T-cell (primary cell): ENCODE results near the gene ACP4. TPM values are rescaled to one million over a fixed set of nuclear protein-coding genes. Genes with fewer than 3 reads are reported as not detected.
"Not testable (repeated sequence)": the region's sequence is repeated elsewhere in the genome, so short reads cannot be mapped to it uniquely, and the experiment has no call there.

ENCODE experiments used
- ATAC-seq, 4 experiments: fragments of 200-7000 bp in 3 of 4; fragments of 150-1000 bp in 1 of 4; cut with Tn5 transposase; replicated peaks in 1 of 4; 1 replicate in 3 of 4; 2 replicates in 1 of 4; pipeline ENCODE4 v1.10.0; 2021; ENCODE audit warnings: moderate library complexity in 3 of 4, mild to moderate bottlenecking in 2 of 4, moderate number of reproducible peaks in 1 of 4
- CTCF ChIA-PET, 2 donors: fragments of 300-600 bp; sonication (Branson Sonifier 250); formaldehyde crosslinking; loops; one replicate each; lab custom pipeline; 2022; ENCODE audit warnings: antibody characterized with exemption in 2 of 2; lab: Charles Lee
- POLR2A ChIA-PET, 2 donors: fragments of 300-600 bp; sonication (Branson Sonifier 250); formaldehyde crosslinking; loops; one replicate each; lab custom pipeline; 2022; ENCODE audit warnings: antibody characterized with exemption in 2 of 2; lab: Charles Lee
- DNase-seq, 35 experiments: peaks; one replicate each; pipeline versions ENCODE4 v3.0.0 to v3.0.0-alpha.2; 2013 to 2023
- H3K27ac ChIP-seq: one replicate; pipeline ENCODE4 v1.5.1; 2013; ENCODE audit warnings: low read length
- H3K27me3 ChIP-seq, 2 experiments: replicated peaks in 1 of 2; 1 replicate in 1 of 2; 2 replicates in 1 of 2; pipeline versions ENCODE4 v1.6.1 to v1.7.0; 2013; ENCODE audit warnings: low read length in 1 of 2, mixed read lengths in 1 of 2; ENCODE audit not compliant: control insufficient read depth in 2 of 2, insufficient read depth in 2 of 2; ENCODE audit errors: extremely low read depth in 1 of 2
- H3K36me3 ChIP-seq, 2 donors: 1 replicate in 1 of 2; 2 replicates in 1 of 2; pipeline versions ENCODE4 v1.6.1 to v1.7.0; 2013; ENCODE audit warnings: low read length in 1 of 2; ENCODE audit not compliant: control insufficient read depth in 2 of 2, insufficient read depth in 1 of 2; ENCODE audit errors: extremely low read depth in 1 of 2
- H3K4me1 ChIP-seq, 2 experiments: 1 replicate in 1 of 2; 2 replicates in 1 of 2; pipeline versions ENCODE4 v1.6.1 to v1.7.0; 2013; ENCODE audit warnings: low read length in 2 of 2, mixed read lengths in 1 of 2; ENCODE audit not compliant: insufficient read depth in 2 of 2, control insufficient read depth in 1 of 2; ENCODE audit errors: extremely low read depth in 1 of 2
- H3K4me3 ChIP-seq, 2 donors: 1 replicate in 1 of 2; 2 replicates in 1 of 2; pipeline versions ENCODE4 v1.5.1 to v1.7.0; 2013; ENCODE audit warnings: mild to moderate bottlenecking in 2 of 2, low read length in 1 of 2, moderate library complexity in 1 of 2; ENCODE audit not compliant: control insufficient read depth in 1 of 2; ENCODE audit errors: extremely low read depth in 1 of 2
- H3K9me3 ChIP-seq: 2 replicates; pipeline ENCODE4 v1.7.0; 2013
- H3K27ac Mint-ChIP-seq, 2 donors: one replicate each; pipeline ENCODE4 v1.8.0; 2020 to 2021; ENCODE audit warnings: mild to moderate bottlenecking in 2 of 2, mixed read lengths in 2 of 2
- H3K27me3 Mint-ChIP-seq, 2 donors: one replicate each; pipeline ENCODE4 v1.8.0; 2021 to 2022; ENCODE audit warnings: mixed read lengths in 2 of 2
- H3K36me3 Mint-ChIP-seq: one replicate; pipeline ENCODE4 v1.8.0; 2021; ENCODE audit warnings: mixed read lengths
- H3K4me1 Mint-ChIP-seq, 3 donors: one replicate each; pipeline ENCODE4 v1.8.0; 2020 to 2022; ENCODE audit warnings: mixed read lengths in 3 of 3, mild to moderate bottlenecking in 1 of 3
- H3K4me3 Mint-ChIP-seq, 3 donors: one replicate each; pipeline ENCODE4 v1.8.0; 2020 to 2022; ENCODE audit warnings: mild to moderate bottlenecking in 3 of 3, mixed read lengths in 3 of 3, moderate library complexity in 3 of 3
- H3K9me3 Mint-ChIP-seq, 3 donors: one replicate each; pipeline ENCODE4 v1.8.0; 2020 to 2022; ENCODE audit warnings: mixed read lengths in 3 of 3
- WGBS: methylation state at CpG from one replicate; pipeline ENCODE4 v1.1.5; 2013; ENCODE audit warnings: missing lambda C conversion rate; ENCODE audit not compliant: insufficient coverage; 5-methylcytosine and 5-hydroxymethylcytosine counted together
- total RNA-seq, 35 experiments: library from RNA in 6 of 35; stranded (reverse) in 6 of 35; fragments of 120-200 nt in 1 of 35; gene quantifications; one replicate each; pipeline versions ENCODE4 v1.2.1 to v1.2.4 and lab custom pipeline; 2013 to 2026

The ACP4 gene
- total RNA-seq, 5 donors from 2014 or later (not counting 1 experiment from before 2014, with no cell fraction given): not detected

DNA sequence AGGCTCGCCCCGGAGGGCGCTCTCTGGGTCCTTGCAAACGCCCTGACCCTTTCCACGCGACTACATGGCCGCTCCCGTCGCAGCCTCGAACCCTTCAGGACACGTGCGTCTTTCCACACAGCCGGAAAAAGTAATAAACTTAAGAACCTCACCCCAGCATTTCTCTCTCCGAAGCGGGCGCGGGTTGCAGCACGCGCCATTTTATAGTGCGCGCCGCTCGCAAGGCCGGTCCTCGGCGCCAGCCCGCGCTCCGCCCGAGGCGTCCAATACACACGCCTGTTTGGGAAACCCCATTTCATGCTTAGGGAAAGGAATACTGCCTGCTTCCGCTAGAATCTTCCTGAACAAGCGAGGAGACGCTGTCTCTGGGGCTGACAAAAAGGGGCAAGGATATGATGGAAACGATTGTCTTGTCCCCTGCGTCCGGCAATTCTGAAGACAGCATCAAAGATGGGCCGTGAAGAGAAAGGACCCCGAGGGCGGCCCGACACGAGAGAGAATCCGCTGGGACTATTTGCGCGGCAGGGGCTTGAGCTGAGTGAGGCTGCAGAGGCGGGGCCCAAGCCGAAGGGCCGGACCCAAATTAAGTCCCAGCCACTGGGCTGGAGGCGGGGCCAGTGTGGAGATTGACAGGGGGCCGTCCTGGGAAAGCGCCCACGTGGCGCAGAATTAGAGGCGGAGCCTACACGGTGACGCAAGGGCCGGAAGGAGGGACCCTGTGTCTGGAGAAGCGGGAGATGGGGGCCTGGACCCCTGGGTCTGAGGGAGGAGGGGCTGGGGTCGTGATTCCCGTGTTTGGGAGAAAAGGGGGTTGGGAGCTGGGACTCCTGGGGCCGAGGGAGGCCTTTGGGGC is 14.4 kb downstream of the ACP4 start:
- Histone ChIP-seq H3K36me3 (peaks cover 0 to 14% of the 10 kb centered on the region in 2 donors), H3K27me3 (no peaks in the 10 kb centered on the region), H3K27ac (peak overlapping the region; percentile 100), H3K9me3 (no peaks in the 10 kb centered on the region), H3K4me1 (peaks cover 8 to 26% of the 10 kb centered on the region in 2 experiments), H3K4me3 (peak overlapping the region; percentile 87 to 93)
- WGBS: under 1% methylated on average over 60 of the region's 62 CpGs
- ATAC-seq (peak; percentile 95 to 96 (median 96)), DNase-seq (peak; percentile 93 to 98 (median 97))
- Mint-ChIP-seq H3K4me1 (peaks cover 39 to 48% (median 48%) of the 10 kb centered on the region in 3 donors), H3K27ac (peak overlapping the region; percentile 100), H3K27me3 (peaks cover 0 to under 1% of the 10 kb centered on the region in 2 donors), H3K36me3 (peaks cover 9% of the 10 kb centered on the region), H3K9me3 (no peaks in the 10 kb centered on the region), H3K4me3 (peak overlapping the region; percentile 92 to 97 (median 97))
- CTCF ChIA-PET: no interaction called here
- POLR2A ChIA-PET: no interaction called here

GRCh38 chr19:50808856-50809255 is 18.6 kb downstream of the ACP4 start:
- no peaks in the 10 kb centered on the region for H3K36me3 ChIP-seq
- Mint-ChIP-seq H3K27ac (no peak overlapping the region), H3K27me3 (peaks cover 5 to 8% of the 10 kb centered on the region in 2 donors), H3K4me3 (no peak overlapping the region), H3K36me3 (no peaks in the 10 kb centered on the region), H3K9me3 (no peaks in the 10 kb centered on the region), H3K4me1 (peaks cover 14 to 23% (median 21%) of the 10 kb centered on the region in 3 donors)
- no peak overlapping the region for H3K27ac ChIP-seq
- H3K9me3 ChIP-seq: no peaks in the 10 kb centered on the region
- H3K4me3 ChIP-seq: no peak overlapping the region
- H3K27me3 ChIP-seq: peaks cover 0 to 26% of the 10 kb centered on the region in 2 experiments
- WGBS: 82% methylated on average over 1 of the region's 1 CpG
- ChIA-PET POLR2A (interaction anchor here in 1 of 2 donors (0.7 kb wide), 1 partner anchor 252 kb away, joined by 4 read pairs; no protein-coding TSS in a partner anchor), CTCF (no interaction called here)
- DNase-seq: no peak
- H3K4me1 ChIP-seq: peaks cover under 1 to 9% of the 10 kb centered on the region in 2 experiments
- no peak for ATAC-seq

DNA sequence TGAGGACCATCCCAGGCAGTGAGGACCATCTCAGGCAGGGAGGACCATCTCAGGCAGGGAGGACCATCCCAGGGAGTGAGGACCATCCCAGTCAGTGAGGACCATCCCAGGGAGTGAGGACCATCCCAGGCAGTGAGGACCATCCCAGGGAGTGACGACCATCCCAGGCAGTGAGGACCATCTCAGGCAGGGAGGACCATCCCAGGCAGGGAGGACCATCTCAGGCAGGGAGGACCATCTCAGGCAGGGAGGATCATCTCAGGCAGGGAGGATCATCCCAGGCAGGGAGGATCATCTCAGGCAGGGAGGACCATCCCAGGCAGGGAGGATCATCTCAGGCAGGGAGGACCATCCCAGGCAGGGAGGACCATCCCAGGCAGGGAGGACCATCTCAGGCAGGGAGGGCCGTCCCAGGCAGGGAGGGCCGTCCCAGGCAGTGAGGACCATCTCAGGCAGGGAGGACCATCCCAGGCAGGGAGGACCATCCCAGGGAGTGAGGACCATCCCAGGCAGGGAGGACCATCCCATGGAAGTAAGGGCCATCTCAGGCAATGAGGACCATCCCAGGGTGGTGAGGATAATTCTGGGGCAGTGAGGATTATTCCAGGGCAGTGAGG is 21.5 kb downstream of the ACP4 start:
- CTCF ChIA-PET: not testable (repeated sequence)
- 67% methylated on average over 3 of the region's 3 CpGs for WGBS

GRCh38 chr19:50812474-50812873 is 22.3 kb downstream of the ACP4 start:
- H3K36me3 ChIP-seq: no peaks in the 10 kb centered on the region
- ATAC-seq (no peak), DNase-seq (no peak)
- H3K27me3 ChIP-seq: peaks cover 3 to 47% of the 10 kb centered on the region in 2 experiments
- Mint-ChIP-seq H3K27ac (peak overlapping the region in 1 of 2 donors; percentile 0), H3K27me3 (peaks cover 35 to 36% of the 10 kb centered on the region in 2 donors), H3K4me1 (peaks cover 0 to 1% (median 0%) of the 10 kb centered on the region in 3 donors), H3K4me3 (no peak overlapping the region), H3K9me3 (no peaks in the 10 kb centered on the region), H3K36me3 (no peaks in the 10 kb centered on the region)
- WGBS: 50% methylated on average over 2 of the region's 3 CpGs
- no peak overlapping the region for H3K27ac ChIP-seq
- H3K4me3 ChIP-seq: no peak overlapping the region
- no peaks in the 10 kb centered on the region for H3K4me1 ChIP-seq
- ChIA-PET POLR2A (no interaction called here), CTCF (no interaction called here)
- H3K9me3 ChIP-seq: no peaks in the 10 kb centered on the region

More for the DNA sequence above, 21.5 kb downstream of the ACP4 start:
- H3K4me3 Mint-ChIP-seq, POLR2A ChIA-PET, ATAC-seq, H3K9me3 ChIP-seq, H3K9me3 Mint-ChIP-seq, H3K36me3 Mint-ChIP-seq, DNase-seq, H3K4me3 ChIP-seq, H3K4me1 ChIP-seq, H3K36me3 ChIP-seq, H3K27ac ChIP-seq, H3K4me1 Mint-ChIP-seq, H3K27ac Mint-ChIP-seq: not testable (repeated sequence)
- H3K27me3 ChIP-seq: peaks cover 3 to 39% of the 10 kb centered on the region in 2 experiments
- H3K27me3 Mint-ChIP-seq: peaks cover 29 to 30% of the 10 kb centered on the region in 2 donors

GRCh38 chr19:50814883-50815282 is 24.7 kb downstream of the ACP4 start:
- ATAC-seq: no peak
- Mint-ChIP-seq H3K27me3 (peaks cover 51 to 59% of the 10 kb centered on the region in 2 donors), H3K9me3 (no peaks in the 10 kb centered on the region), H3K4me1 (peaks cover 9 to 19% (median 9%) of the 10 kb centered on the region in 3 donors), H3K27ac (no peak overlapping the region), H3K4me3 (no peak overlapping the region), H3K36me3 (no peaks in the 10 kb centered on the region)
- H3K4me3 ChIP-seq: no peak overlapping the region
- ChIA-PET POLR2A (no interaction called here), CTCF (no interaction called here)
- H3K4me1 ChIP-seq: peaks cover 0 to 11% of the 10 kb centered on the region in 2 experiments
- no peaks in the 10 kb centered on the region for H3K9me3 ChIP-seq
- no peak overlapping the region for H3K27ac ChIP-seq
- no peak for DNase-seq
- H3K27me3 ChIP-seq: peaks cover 6 to 71% of the 10 kb centered on the region in 2 experiments
- H3K36me3 ChIP-seq: no peaks in the 10 kb centered on the region
- 79% methylated on average over 4 of the region's 5 CpGs for WGBS

- no peaks in the 10 kb centered on the region for H3K36me3 Mint-ChIP-seq
- WGBS: no CpG with 5 or more reads among the region's 1 CpG
- no peaks in the 10 kb centered on the region for H3K9me3 Mint-ChIP-seq
- peaks cover 14 to 25% (median 15%) of the 10 kb centered on the region in 3 donors for H3K4me1 Mint-ChIP-seq
- ChIA-PET POLR2A (no interaction called here), CTCF (no interaction called here)
- H3K4me3 Mint-ChIP-seq: no peak overlapping the region
- no peaks in the 10 kb centered on the region for H3K36me3 ChIP-seq
- peaks cover 0 to 15% of the 10 kb centered on the region in 2 experiments for H3K4me1 ChIP-seq
- H3K27ac Mint-ChIP-seq: no peak overlapping the region
- H3K27me3 ChIP-seq: peaks cover 6 to 76% of the 10 kb centered on the region in 2 experiments
- ATAC-seq (no peak), DNase-seq (no peak)
- H3K9me3 ChIP-seq: no peaks in the 10 kb centered on the region
- H3K27ac ChIP-seq: no peak overlapping the region
- H3K4me3 ChIP-seq: no peak overlapping the region
- H3K27me3 Mint-ChIP-seq: peaks cover 56 to 65% of the 10 kb centered on the region in 2 donors
Measured at GRCh38 chr19:50815439-50815838, 25.2 kb downstream of the ACP4 start.
